ENCODE data around the gene CDKL2.

DNA sequence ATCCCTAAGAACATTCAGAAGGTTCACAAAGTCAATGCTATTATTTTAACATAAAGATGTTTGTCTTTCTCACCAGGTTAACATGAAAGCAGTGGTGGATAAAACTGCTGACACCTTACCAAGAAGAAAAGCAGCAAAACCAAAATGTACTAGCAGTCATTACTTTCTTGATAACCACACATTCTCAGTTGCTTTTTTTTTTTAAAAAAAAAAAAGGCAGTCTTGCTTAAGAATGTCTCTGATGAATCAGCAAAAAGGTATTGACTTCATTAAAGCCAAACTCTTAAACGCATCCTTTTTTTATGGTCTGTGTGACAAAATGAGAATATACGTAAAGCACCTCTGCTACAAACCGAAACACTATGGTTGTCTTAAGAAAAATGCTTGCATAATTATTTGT is 31.9 kb downstream of the CDKL2 start:
- TF ChIP-seq CTCF (IDR thresholded peaks at IDR 0.05; ENCODE audit: borderline replicate concordance, extremely low read depth, low read length, poor library complexity, severe bottlenecking), result no peak
- no peak for TF ChIP-seq EZH2 (IDR thresholded peaks at IDR 0.05; ENCODE audit: borderline replicate concordance, low read depth, low read length, severe bottlenecking)
